SIG-M5 treated with dmso at 0.1 percent for 504 hours (cell line): ENCODE results near the gene INSR.
"Not testable (repeated sequence)": the region's sequence is repeated elsewhere in the genome, so short reads cannot be mapped to it uniquely, and the experiment has no call there.

Source experiments
- DNase-seq: peaks from one replicate; lab custom pipeline; 2025; ENCODE audit not compliant: unreplicated experiment; lab: John Stamatoyannopoulos, UW

Gene INSR

GRCh38 chr19:7293762-7294557, at the start of gene INSR:
TSS of gene INSR (minus strand) at chr19:7294414. CDS start at chr19:7293891, 523 bp downstream.
- DNase-seq = peak; percentile 89

GRCh38 chr19:7342143-7342542, 47.9 kb upstream of the INSR start:
- no peak for DNase-seq

- peak; percentile 87 for DNase-seq
Measured at GRCh38 chr19:7340959-7341837, 47.0 kb upstream of the INSR start.

GRCh38 chr19:7337380-7338194, 43.4 kb upstream of the INSR start:
- DNase-seq = peak; percentile 98

- DNase-seq = no peak
Measured at GRCh38 chr19:7336321-7336973, 42.2 kb upstream of the INSR start.

GRCh38 chr19:7333198-7334118, 39.2 kb upstream of the INSR start:
- peak; percentile 31 for DNase-seq

GRCh38 chr19:7331446-7331845, 37.2 kb upstream of the INSR start:
- DNase-seq = no peak

- DNase-seq = no peak
Measured at GRCh38 chr19:7328647-7329046, 34.4 kb upstream of the INSR start.

- DNase-seq = no peak
Measured at GRCh38 chr19:7327802-7328201, 33.6 kb upstream of the INSR start.

- DNase-seq = no peak
Measured at GRCh38 chr19:7326105-7326877, 32.1 kb upstream of the INSR start.

- no peak for DNase-seq
Measured at GRCh38 chr19:7318176-7318575, 24.0 kb upstream of the INSR start.

- no peak for DNase-seq
Measured at GRCh38 chr19:7312816-7313215, 18.6 kb upstream of the INSR start.

GRCh38 chr19:7311911-7312310, 17.7 kb upstream of the INSR start:
- DNase-seq = no peak

- DNase-seq = not testable (repeated sequence)
Measured at GRCh38 chr19:7308327-7308726, 14.1 kb upstream of the INSR start.

GRCh38 chr19:7307590-7308218, 13.5 kb upstream of the INSR start:
- DNase-seq = no peak

- no peak for DNase-seq
Measured at GRCh38 chr19:7304200-7304599, 10.0 kb upstream of the INSR start.

GRCh38 chr19:7303470-7303869, 9.3 kb upstream of the INSR start:
- DNase-seq = no peak

- peak; percentile 15 for DNase-seq
Measured at GRCh38 chr19:7301525-7301924, 7.3 kb upstream of the INSR start.
